Right renal pelvis (tissue), 4 donors: ENCODE data around the gene IKBKE. TPM values are rescaled to one million over a fixed set of nuclear protein-coding genes. Genes with fewer than 3 reads are reported as not detected.

Experiments
- DNase-seq, 4 donors: peaks; one replicate each; pipeline ENCODE4 v3.0.0-alpha.2; 2013; ENCODE audit warnings: low read depth in 4 of 4, low spot score in 3 of 4, missing footprints in 1 of 4
- polyA plus RNA-seq, 4 donors: library from polyadenylated mRNA; unstranded; fragments of 120-200 nt; gene quantifications; one replicate each; pipeline ENCODE4 v1.2.1, GENCODE V29; 2013; ENCODE audit not compliant: insufficient read length in 4 of 4

Gene IKBKE
- polyA plus RNA-seq, 4 donors, result 4.3 to 4.9 (median 4.6) TPM

GRCh38 chr1:206495011-206495461, 24.8 kb downstream of the IKBKE start:
- DNase-seq, result no peak

DNA sequence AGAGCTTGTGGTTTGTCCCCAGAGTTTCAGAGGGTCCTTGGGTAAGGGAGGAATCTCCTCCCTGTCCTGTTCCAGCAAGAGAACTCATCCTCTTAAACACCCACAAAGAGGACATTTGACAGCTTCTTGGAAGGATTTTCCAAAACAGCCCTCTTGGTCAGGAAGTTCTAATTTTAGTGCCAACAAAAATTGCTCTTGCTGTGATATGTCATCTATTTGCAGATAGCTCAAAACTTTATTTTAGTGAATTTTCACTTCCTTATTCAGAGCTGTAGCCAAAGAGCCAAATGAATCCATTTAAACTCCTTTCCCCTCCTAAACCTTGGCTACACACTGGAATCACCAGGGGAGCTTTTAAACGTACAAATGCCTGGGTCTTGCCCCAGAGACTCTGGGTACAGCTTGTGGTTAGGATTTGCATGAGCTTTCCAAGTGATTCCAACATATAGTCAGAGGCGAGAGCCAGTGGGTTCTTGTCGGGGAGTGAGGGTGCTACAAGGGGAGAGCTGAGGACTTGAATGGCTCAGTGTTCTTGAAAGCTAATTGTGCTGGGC, 25.3 kb downstream of the IKBKE start:
- DNase-seq, result no peak

GRCh38 chr1:206496131-206496793, 26.0 kb downstream of the IKBKE start:
- DNase-seq, result no peak

GRCh38 chr1:206497363-206497762, 27.1 kb downstream of the IKBKE start:
- no peak for DNase-seq

- no peak for DNase-seq
Measured at GRCh38 chr1:206497774-206498173, 27.5 kb downstream of the IKBKE start.

GRCh38 chr1:206498685-206499084, 28.4 kb downstream of the IKBKE start:
- no peak for DNase-seq

DNA sequence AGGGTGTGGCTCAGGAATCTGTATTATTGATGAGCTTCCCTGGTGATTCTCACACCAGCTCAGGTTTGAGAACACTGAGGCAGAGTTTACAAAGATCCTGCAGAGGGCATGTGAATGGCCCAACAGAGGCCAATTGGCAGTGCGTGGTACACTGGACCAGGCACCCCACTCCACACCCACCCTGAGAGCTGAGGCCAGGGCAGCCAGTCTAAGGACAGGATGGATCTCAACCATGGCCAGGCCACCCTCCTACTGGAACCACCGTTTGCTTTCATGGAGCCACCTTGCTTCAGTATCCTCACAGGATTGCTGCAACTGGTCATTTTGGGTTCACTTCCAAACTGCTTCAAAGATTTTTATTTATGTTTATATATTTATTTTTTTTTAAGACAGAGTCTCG, 29.8 kb downstream of the IKBKE start:
- no peak for DNase-seq

DNA sequence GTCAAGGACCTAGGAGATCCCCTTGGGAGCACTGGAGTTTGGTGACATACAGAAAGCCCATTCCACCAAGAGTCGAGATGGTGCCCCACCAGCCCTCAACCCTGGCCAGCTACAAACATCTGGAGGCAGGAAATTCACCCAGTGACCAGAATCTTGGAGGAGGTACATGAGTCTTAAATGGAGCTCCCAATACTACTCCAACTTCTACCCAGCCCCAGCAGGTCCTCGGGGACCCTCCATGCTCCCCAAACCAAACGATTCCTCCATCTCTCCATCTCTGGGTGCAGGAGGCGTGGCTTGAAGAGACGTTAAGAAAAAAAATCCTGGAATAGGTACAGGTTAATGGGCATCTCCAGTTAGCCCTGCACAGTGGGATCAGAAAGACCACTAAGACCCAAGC, 31.6 kb downstream of the IKBKE start:
- no peak for DNase-seq

DNA sequence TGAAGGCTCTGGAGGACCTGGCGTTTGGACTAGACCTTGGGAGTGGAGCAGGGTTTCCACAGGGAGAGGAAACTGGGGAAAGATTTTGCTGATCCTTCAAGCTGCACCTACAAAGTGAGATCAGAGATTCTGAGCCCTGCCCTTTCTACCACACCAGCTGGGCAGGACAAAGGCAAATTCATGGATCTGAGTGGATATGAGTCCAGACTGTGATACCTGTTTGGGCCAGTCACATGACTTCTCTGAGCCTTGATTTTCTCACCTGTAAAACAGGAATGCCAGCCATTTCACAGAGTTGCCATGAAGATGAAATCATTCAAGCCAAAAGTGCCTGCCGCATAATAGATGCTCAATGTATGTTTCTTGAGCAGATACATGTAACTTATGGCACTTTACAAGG, 32.1 kb downstream of the IKBKE start:
- no peak for DNase-seq

DNA sequence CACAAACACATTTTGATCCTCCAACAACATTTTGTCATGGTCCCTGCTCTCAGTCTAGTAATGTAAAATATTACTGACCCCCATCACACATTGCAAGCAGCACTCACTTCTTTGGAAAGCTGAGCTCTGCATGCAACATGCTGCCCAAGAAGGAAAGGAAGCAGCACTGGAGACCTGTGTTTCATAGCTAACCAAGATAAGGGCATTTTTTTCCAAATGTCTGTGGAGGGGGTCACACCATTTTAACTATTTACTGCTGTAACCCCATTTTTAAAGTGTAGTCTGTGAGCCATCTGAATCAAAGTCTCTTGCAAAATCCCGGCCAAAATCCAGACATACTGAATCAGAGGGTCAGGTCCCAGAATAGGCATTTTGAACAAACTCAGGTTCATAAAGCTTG, 32.5 kb downstream of the IKBKE start:
- DNase-seq, result no peak

- no peak for DNase-seq
Measured at GRCh38 chr1:206503591-206504362, 33.5 kb downstream of the IKBKE start.

DNA sequence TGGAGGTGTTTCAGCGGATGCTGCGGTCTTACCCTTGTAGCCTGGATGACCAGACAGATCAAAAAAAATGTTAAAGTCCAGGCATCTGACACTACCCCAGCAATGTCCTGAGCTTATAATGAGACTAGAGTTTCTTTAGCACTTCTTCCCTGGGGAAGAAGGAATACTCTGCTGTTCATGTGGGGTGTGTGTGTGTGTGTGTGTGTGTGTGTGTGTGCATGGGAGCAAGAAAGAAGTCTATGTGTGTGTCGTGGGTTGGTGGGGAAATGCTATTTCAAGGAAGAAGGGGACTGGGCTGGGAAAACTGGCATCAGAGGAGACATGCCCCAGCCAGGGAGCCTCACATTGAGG, 34.1 kb downstream of the IKBKE start:
- no peak for DNase-seq

DNA sequence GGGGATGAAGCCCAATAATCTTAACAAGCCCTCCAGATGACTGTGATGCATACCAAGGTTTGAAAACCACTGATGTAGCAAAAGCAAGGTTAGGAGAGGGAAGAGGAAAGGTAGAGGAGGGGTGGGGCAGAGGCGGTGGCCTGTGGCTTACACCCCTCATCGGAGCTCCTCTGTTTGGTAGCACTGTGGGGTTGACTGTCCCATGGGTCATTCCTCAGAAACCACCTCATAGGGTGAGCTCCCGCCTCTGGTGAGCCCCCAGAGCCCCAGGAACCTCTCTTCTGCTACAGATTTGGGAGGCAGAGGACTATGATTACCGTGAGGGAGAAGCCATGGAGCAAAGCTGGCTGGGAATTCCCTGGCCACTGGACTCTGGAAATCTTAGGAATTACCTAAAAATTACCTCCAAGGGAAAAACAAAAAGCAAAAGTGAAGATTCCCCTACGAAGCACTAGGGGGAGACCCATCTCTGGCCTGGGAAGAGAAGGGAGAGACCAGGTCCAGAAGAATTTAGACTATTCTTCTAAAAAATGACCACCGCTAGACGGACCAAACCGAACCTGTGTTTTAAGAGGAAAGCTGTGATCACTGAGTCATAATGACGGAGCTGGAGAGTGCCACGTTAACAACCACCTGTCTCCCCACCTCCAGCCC, 35.6 kb downstream of the IKBKE start:
- no peak for DNase-seq

GRCh38 chr1:206506405-206507283, 36.4 kb downstream of the IKBKE start:
- DNase-seq, result no peak

- DNase-seq, result no peak
Measured at GRCh38 chr1:206507284-206508129, 37.2 kb downstream of the IKBKE start, which contains the start of gene RASSF5. RASSF5 (plus strand) TSS chr1:206507531; CDS start chr1:206507603, 72 bp downstream.

GRCh38 chr1:206508130-206508889, 38.0 kb downstream of the IKBKE start:
- DNase-seq, result no peak

GRCh38 chr1:206508956-206509355, 38.7 kb downstream of the IKBKE start:
- no peak for DNase-seq

DNA sequence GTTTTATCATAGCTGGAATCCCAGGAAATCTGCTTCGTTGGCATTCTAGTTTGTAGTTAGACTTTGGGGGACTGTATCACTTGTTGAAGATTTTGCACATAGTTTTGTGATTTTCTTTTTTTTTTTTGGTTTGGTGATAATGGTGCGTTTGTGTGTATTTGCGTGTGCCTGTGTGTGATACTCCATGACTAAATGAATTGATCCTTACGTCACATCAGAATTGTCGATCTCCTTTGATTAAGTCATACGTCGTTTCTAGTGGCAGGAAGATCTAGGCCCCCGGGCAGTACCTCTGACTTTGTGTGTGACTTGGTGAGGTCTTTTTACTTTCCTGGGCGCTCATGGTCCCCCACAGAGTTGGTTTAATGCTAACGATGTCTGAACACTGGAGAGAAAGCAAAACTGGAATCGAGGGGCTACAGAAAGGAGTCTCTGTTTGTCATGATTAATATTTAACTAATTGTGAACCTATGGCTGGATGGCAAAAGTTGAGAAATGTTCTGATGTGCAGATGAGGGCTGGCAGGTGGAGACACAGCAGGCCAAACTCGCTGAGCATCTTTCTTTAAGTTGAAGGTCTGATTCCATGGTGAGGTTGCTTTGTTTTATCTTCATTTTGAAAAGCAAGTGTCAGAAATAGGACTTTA, 39.5 kb downstream of the IKBKE start:
- no peak for DNase-seq
